Vagina (tissue), 2 donors: ENCODE data around the gene HPGDS.

ENCODE experiments used
- CTCF ChIP-seq, 3 experiments: fragments of 450-650 bp in 2 of 3; fragments of 200-600 bp in 1 of 3; sonication (generic) in 1 of 3; IDR thresholded peaks; one replicate each; pipeline ENCODE4 v1.5.1; 2017 to 2019; ENCODE audit warnings: antibody characterized with exemption in 3 of 3, mild to moderate bottlenecking in 2 of 3, moderate library complexity in 2 of 3
- POLR2A ChIP-seq, 2 donors: fragments of 450-650 bp; IDR thresholded peaks; one replicate each; pipeline ENCODE4 v1.6.1; 2017; ENCODE audit warnings: antibody characterized with exemption in 2 of 2, mild to moderate bottlenecking in 2 of 2, moderate library complexity in 2 of 2
- POLR2AphosphoS5 ChIP-seq, 2 donors: sonication (generic); formaldehyde crosslinking; IDR thresholded peaks; one replicate each; pipeline ENCODE4 v1.9.0; 2017; ENCODE audit warnings: antibody characterized with exemption in 2 of 2, mild to moderate bottlenecking in 2 of 2, low read depth in 1 of 2; ENCODE audit not compliant: insufficient read depth in 1 of 2

GRCh38 chr4:94350095-94350494 lies 7.5 kb upstream of the HPGDS start:
- no peak for TF ChIP-seq CTCF (IDR thresholded peaks at IDR 0.05)
- TF ChIP-seq POLR2A (IDR thresholded peaks at IDR 0.05) = no peak
- TF ChIP-seq POLR2AphosphoS5 (IDR thresholded peaks at IDR 0.05; ENCODE audit: insufficient read depth in 1 of 2, low read depth in 1 of 2) = no peak
